ENCODE measurements around the gene LEMD2. TPM values are rescaled to one million over a fixed set of nuclear protein-coding genes. Genes with fewer than 3 reads are reported as not detected.
A peak's percentile ranks its signal among the peaks of the same experiment; 100 is the strongest.

Gene LEMD2
- total and polyA plus RNA-seq, 9 of the 15 experiments (the other 6 are each of a cell fraction or from before 2014, with no cell fraction given): 0.32 to 46.3 (median 30.8) TPM

DNA sequence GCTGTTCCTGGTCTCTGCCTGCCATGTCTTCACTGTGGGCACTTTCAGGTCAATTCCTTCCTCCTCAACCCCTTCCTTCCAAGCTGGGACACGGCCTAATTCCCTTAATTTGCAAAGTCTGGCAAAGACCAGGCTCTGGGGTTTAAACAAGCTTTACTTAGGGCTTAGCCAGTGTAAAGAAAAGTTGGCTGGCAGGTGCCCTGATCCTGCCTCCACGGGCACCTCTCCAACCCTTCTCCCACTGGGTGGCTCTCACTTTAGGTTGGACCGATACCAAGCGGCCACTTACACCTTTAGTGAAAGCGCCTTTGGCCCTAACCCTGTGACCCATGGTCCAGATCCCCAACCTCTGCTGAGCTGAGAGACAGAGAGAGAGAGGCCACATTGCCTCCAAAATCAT lies 28.6 kb upstream of the LEMD2 start:
- TF ChIP-seq TEAD2 (tag; IDR thresholded peaks at IDR 0.05) (no peak), KHSRP (IDR thresholded peaks at IDR 0.05) (no peak)
- TF ChIP-seq, protein P1, sequence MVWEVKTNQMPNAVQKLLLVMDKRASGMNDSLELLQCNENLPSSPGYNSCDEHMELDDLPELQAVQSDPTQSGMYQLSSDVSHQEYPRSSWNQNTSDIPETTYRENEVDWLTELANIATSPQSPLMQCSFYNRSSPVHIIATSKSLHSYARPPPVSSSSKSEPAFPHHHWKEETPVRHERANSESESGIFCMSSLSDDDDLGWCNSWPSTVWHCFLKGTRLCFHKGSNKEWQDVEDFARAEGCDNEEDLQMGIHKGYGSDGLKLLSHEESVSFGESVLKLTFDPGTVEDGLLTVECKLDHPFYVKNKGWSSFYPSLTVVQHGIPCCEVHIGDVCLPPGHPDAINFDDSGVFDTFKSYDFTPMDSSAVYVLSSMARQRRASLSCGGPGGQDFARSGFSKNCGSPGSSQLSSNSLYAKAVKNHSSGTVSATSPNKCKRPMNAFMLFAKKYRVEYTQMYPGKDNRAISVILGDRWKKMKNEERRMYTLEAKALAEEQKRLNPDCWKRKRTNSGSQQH (CRISPR knock-in tag; IDR thresholded peaks at IDR 0.05): no peak
- Histone ChIP-seq H3K4me1 (replicated peaks in 1 of 2; ENCODE audit: control insufficient read depth in 2 of 2, insufficient read depth in 2 of 2, low read length in 2 of 2) (peaks cover 0 to 6% of the 10 kb centered on the region in 2 experiments; a peak in 1 of 5 replicates), H3K4me3 (no peak overlapping the region), H3K9me1 (ENCODE audit: control insufficient read depth, insufficient read depth, low read length) (no peaks in the 10 kb centered on the region), H3K27ac (ENCODE audit: extremely low read depth, low read depth, low read length) (no peak overlapping the region), H2AFZ (ENCODE audit: low read depth, low read length) (no peak overlapping the region), H3K9me3 (replicated peaks; ENCODE audit: control insufficient read depth, insufficient read depth, low read depth, low read length) (no peaks in the 10 kb centered on the region), H3K36me3 (ENCODE audit: control insufficient read depth, insufficient read depth, low read length) (no peaks in the 10 kb centered on the region), H4K20me1 (replicated peaks; ENCODE audit: control insufficient read depth, insufficient read depth, low read length) (peaks cover 6% of the 10 kb centered on the region; the same call in 1 of the 2 replicates), H3K9ac (ENCODE audit: insufficient read depth in 1 of 2, low read depth in 2 of 2, low read length in 2 of 2) (no peak overlapping the region), H3K4me2 (ENCODE audit: insufficient read depth, low read length) (no peak overlapping the region), H3K79me2 (ENCODE audit: control insufficient read depth, insufficient read depth, low read length) (no peaks in the 10 kb centered on the region), H3K27me3 (ENCODE audit: control insufficient read depth in 2 of 2, insufficient read depth in 2 of 2, low read length in 2 of 2) (peaks cover 34 to 81% of the 10 kb centered on the region in 2 experiments)
- DNase-seq (ENCODE audit: extremely low read depth in 1 of 4, low spot score in 3 of 4) (no peak), FAIRE-seq (peak; percentile 19), ATAC-seq (no peak)
- ChIA-PET CTCF (ENCODE audit: low intra/inter-chr PET ratio) (no interaction called here), POLR2A (interaction anchor here (0.6 to 0.7 kb wide), 5 partner anchors 87 to 756 kb away, joined by 3 to 5 read pairs (median 3); partner anchors contain the start of gene RGL2)
- intact Hi-C loops (cut with micrococcal nuclease): no loop called here
- in situ Hi-C loops (cut with MboI): no loop called here
- WGBS (ENCODE audit: insufficient coverage, low coverage, missing lambda C conversion rate): 7% methylated on average over 5 of the region's 5 CpGs
- no TSS peak for BruUV-seq (replicated peaks)

DNA sequence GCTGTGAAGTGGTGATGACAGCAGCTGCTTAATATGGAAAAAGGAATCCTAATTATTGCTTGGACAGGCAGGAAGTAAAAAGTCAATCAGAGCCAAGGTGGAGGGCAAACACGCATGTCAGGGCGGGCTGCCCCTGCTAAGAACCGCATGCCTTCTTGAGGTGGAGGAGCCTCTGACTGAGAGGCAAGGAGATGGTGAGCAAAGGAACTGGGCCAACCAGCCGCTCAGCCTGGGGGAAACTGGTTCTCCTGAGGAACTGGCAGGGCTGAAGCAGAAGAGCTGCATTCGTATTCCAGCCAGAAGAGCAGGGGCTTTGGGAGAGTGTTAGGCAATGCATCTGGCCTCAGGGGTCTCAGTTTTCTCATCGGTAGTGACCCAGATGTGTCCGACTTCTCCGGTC lies 28.0 kb upstream of the LEMD2 start:
- ATAC-seq (no peak), DNase-seq (ENCODE audit: extremely low read depth in 1 of 4, low spot score in 3 of 4) (no peak), FAIRE-seq (no peak)
- H3K4me2 ChIP-seq (ENCODE audit: insufficient read depth, low read length): no peak overlapping the region
- in situ Hi-C loops (cut with MboI) (no loop called here), intact Hi-C loops (cut with micrococcal nuclease) (no loop called here)
- no peaks in the 10 kb centered on the region for H3K9me1 ChIP-seq (ENCODE audit: control insufficient read depth, insufficient read depth, low read length)
- no peak overlapping the region for H3K27ac ChIP-seq (ENCODE audit: extremely low read depth, low read depth, low read length)
- H3K27me3 ChIP-seq (ENCODE audit: control insufficient read depth in 2 of 2, insufficient read depth in 2 of 2, low read length in 2 of 2): peaks cover 34 to 81% of the 10 kb centered on the region in 2 experiments
- no peaks in the 10 kb centered on the region for H3K36me3 ChIP-seq (ENCODE audit: control insufficient read depth, insufficient read depth, low read length)
- H2AFZ ChIP-seq (ENCODE audit: low read depth, low read length): no peak overlapping the region
- H3K4me1 ChIP-seq (replicated peaks in 1 of 2; ENCODE audit: control insufficient read depth in 2 of 2, insufficient read depth in 2 of 2, low read length in 2 of 2): peaks cover 0 to 6% of the 10 kb centered on the region in 2 experiments; a peak in 1 of 5 replicates
- H3K9me3 ChIP-seq (replicated peaks; ENCODE audit: control insufficient read depth, insufficient read depth, low read depth, low read length): no peaks in the 10 kb centered on the region
- H4K20me1 ChIP-seq (replicated peaks; ENCODE audit: control insufficient read depth, insufficient read depth, low read length): peaks cover 6% of the 10 kb centered on the region; the same call in 1 of the 2 replicates
- no peaks in the 10 kb centered on the region for H3K79me2 ChIP-seq (ENCODE audit: control insufficient read depth, insufficient read depth, low read length)
- H3K4me3 ChIP-seq: no peak overlapping the region
- POLR2A ChIA-PET: interaction anchor here (0.6 kb wide), 1 partner anchor 88 kb away, joined by 5 read pairs; no protein-coding TSS in a partner anchor
- WGBS (ENCODE audit: insufficient coverage, low coverage, missing lambda C conversion rate): 1% methylated on average over 8 of the region's 8 CpGs
- BruUV-seq (replicated peaks): no TSS peak
- H3K9ac ChIP-seq (ENCODE audit: insufficient read depth in 1 of 2, low read depth in 2 of 2, low read length in 2 of 2): no peak overlapping the region
- CTCF ChIA-PET (ENCODE audit: low intra/inter-chr PET ratio): no interaction called here
- TF ChIP-seq SRSF7 (optimal IDR thresholded peaks at IDR 0.05; ENCODE audit: low read depth, low read length) (no peak), RBBP5 (IDR thresholded peaks at IDR 0.05; ENCODE audit: borderline replicate concordance, insufficient read depth, low read length, poor library complexity, severe bottlenecking) (no peak), MCM3 (IDR thresholded peaks at IDR 0.05) (no peak), XRCC3 (IDR thresholded peaks at IDR 0.05) (no peak), ZBED1 (IDR thresholded peaks at IDR 0.05) (no peak), ZNF431 (CRISPR knock-in tag; IDR thresholded peaks at IDR 0.05) (no peak), GTF2F1 (IDR thresholded peaks at IDR 0.05; ENCODE audit: low read depth, low read length) (no peak), ZSCAN29 (IDR thresholded peaks at IDR 0.05) (no peak), NCOA4 (IDR thresholded peaks at IDR 0.05; ENCODE audit: partially characterized antibody) (no peak)
- TF ChIP-seq, protein P2, sequence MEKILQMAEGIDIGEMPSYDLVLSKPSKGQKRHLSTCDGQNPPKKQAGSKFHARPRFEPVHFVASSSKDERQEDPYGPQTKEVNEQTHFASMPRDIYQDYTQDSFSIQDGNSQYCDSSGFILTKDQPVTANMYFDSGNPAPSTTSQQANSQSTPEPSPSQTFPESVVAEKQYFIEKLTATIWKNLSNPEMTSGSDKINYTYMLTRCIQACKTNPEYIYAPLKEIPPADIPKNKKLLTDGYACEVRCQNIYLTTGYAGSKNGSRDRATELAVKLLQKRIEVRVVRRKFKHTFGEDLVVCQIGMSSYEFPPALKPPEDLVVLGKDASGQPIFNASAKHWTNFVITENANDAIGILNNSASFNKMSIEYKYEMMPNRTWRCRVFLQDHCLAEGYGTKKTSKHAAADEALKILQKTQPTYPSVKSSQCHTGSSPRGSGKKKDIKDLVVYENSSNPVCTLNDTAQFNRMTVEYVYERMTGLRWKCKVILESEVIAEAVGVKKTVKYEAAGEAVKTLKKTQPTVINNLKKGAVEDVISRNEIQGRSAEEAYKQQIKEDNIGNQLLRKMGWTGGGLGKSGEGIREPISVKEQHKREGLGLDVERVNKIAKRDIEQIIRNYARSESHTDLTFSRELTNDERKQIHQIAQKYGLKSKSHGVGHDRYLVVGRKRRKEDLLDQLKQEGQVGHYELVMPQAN (IDR thresholded peaks at IDR 0.05; ENCODE audit: borderline replicate concordance): no peak
- TF ChIP-seq, protein P1 (CRISPR knock-in tag; IDR thresholded peaks at IDR 0.05): no peak

Data from K562 (cell line).